GM21367 (cell line): ENCODE measurements around the gene CX3CR1.

Source experiments
- ATAC-seq: cut with Tn5 transposase; IDR thresholded peaks from one replicate; pipeline ENCODE4 v1.9.1; 2021; ENCODE audit not compliant: unreplicated experiment

The CX3CR1 gene

GRCh38 chr3:39226106-39226741, 53.6 kb downstream of the CX3CR1 start:
- ATAC-seq, result peak; percentile 47

DNA sequence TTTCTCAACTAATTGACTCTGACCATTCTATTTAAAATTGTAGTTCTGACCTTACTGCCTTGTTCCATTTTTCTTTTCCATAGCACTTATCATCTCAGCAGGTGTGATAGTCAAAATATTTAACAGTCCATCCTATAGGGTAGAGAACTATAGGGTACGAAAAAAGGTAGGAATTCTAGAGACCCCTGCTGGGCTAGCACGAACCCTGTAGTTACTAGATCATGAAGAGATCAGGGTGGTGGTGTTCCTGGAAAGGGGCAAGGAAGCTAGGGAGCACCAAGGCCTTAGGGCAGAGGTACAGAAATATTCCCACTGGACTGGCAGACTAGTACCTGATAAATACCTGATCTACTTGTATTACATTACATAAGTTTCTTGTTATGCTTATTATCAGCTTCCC, 55.5 kb downstream of the CX3CR1 start:
- no peak for ATAC-seq

DNA sequence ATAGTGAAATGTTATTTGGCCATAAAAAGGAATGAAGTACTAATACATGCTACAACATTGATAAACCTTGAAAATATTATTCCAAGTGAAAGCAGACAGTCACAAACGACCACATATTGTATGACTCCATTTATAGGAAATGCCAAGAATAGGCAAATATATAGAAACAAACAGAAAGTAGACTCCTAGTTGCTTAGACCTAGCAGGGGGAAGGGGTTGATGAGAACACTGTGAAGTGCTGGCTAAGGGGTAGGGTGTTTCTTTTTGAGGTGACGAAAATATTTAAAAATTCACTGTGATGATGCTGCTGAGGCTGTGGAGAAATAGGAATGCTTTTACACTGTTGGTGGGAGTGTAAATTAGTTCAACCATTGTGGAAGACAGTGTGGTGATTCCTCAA, 56.9 kb downstream of the CX3CR1 start:
- ATAC-seq, result no peak

GRCh38 chr3:39222462-39222861, 57.4 kb downstream of the CX3CR1 start:
- no peak for ATAC-seq

DNA sequence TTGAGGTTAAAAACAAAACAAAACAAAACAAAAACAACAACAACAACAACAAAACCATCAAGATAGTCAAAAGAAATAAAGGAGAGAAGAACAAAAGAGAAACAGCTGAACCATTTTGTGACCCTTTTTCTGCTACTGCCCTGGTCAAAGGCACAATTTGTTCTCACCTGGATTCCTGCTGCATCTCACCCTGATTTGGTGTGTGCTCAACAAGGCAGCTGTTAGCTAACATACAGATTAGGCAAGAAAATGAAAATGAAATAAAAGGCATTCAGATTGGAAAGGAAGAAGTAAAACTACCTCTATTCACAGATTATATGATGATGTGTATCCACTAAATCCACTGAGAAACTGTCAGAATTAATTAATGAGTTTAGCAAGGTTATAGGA, 58.7 kb downstream of the CX3CR1 start:
- no peak for ATAC-seq

DNA sequence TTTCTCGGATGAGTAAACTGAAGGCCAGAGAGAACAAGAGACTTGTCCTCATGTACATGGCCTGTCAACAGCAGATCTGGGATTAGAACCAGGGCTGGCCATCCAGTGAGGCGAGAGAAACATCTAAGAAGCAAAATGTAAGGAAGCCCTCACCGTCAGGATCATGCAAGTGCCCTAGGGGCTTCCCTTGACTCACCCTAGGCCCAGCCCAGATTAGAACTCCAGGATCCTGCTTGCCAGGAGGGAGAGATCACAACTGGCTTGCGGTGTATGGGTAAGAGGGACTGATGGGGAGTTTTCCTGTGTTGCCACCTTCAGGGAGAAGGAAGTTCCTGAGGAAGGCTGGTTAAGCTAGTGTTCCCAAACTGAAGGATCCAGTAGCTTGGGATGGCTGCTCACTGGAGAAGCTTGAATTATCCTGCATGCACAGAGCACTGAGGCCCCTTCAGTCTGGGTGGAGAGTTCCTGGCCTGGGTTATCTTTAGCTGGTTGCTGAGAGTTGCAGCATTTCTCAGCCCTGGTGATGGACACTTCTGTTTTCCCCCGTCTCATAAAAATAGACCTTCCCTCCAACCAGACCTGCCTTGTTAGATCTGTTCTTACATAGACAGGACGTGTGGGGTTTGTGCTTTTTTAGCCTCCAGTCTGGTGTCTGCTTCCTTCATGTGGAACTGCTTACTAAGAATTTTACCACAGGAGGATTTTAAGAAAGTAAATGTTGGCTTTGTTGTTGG, 59.3 kb downstream of the CX3CR1 start:
- ATAC-seq, result no peak

GRCh38 chr3:39219702-39220101, 60.1 kb downstream of the CX3CR1 start:
- ATAC-seq, result no peak

DNA sequence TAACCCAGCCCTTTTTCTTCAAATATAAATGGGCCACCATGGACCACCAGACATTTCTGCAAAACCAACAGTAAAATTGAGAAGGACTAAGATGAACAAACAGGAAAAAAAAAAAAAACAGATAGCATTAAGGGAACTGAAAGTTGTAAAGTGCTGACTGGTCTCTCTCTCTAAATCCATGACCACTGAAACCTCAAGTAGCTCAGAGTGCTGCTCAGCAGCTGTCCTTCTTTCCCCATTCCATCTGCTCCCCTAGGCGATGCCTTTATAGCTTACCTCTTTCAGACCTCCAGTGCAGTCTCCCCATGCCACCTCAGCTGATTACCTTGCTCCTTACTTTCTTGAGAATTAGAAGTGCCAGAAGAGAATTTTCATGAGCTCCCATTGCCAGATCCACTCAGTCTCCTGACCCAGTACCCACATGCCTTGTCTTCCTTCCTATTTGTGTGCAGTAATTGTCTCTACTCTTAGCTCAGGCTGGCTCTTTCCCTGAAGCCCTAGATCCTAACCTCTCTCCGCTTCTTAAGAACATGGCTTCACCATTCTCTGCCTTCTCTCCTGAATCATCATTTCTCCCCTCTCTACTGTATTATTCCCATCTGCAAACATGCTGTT, 63.6 kb downstream of the CX3CR1 start:
- ATAC-seq, result peak; percentile 95

GRCh38 chr3:39213613-39214012, 66.2 kb downstream of the CX3CR1 start:
- ATAC-seq, result no peak
